ENCODE results near the gene CCM2. TPM values are rescaled to one million over a fixed set of nuclear protein-coding genes. Genes with fewer than 3 reads are reported as not detected.

Gene CCM2
- total and polyA plus RNA-seq, 2 of the 8 experiments (the other 6 are each of a cell fraction or from before 2014, with no cell fraction given): 31.6 to 41.2 TPM

- TF ChIP-seq CHD7 (IDR thresholded peaks at IDR 0.05; ENCODE audit: insufficient replicate concordance, low read length): no peak
Measured at GRCh38 chr7:44965441-44965903, 34.5 kb upstream of the CCM2 start (continued).

Measured in H1 (cell line).